GM18519 (cell line): ENCODE results near the gene NFKBIE.

Source experiments
- ATAC-seq: cut with Tn5 transposase; IDR thresholded peaks from one replicate; pipeline ENCODE4 v1.9.1; 2021; ENCODE audit warnings: mild to moderate bottlenecking, moderate library complexity; ENCODE audit not compliant: unreplicated experiment, low FRiP score

NFKBIE gene

GRCh38 chr6:44298055-44298803 is 32.9 kb upstream of the NFKBIE start:
- no peak for ATAC-seq

GRCh38 chr6:44297063-44298038 is 32.0 kb upstream of the NFKBIE start:
- ATAC-seq = no peak

- ATAC-seq = no peak
These were observed 29.8 kb upstream of the NFKBIE start for GRCh38 chr6:44294832-44295791.

GRCh38 chr6:44292661-44293365 is 27.5 kb upstream of the NFKBIE start:
- no peak for ATAC-seq

- ATAC-seq = no peak
These were observed 26.5 kb upstream of the NFKBIE start for GRCh38 chr6:44291841-44292240.

- no peak for ATAC-seq
These were observed 24.4 kb upstream of the NFKBIE start for GRCh38 chr6:44289726-44290260.

GRCh38 chr6:44286747-44287146 is 21.4 kb upstream of the NFKBIE start:
- no peak for ATAC-seq

GRCh38 chr6:44286285-44286565 is 20.9 kb upstream of the NFKBIE start:
- no peak for ATAC-seq

- ATAC-seq = no peak
These were observed 20.4 kb upstream of the NFKBIE start for GRCh38 chr6:44285552-44286284.

- no peak for ATAC-seq
These were observed 19.5 kb upstream of the NFKBIE start for GRCh38 chr6:44284867-44285266.

GRCh38 chr6:44284121-44284520 is 18.8 kb upstream of the NFKBIE start:
- ATAC-seq = no peak

- no peak for ATAC-seq
These were observed 13.7 kb upstream of the NFKBIE start for GRCh38 chr6:44278774-44279697.

- ATAC-seq = no peak
These were observed 13.0 kb upstream of the NFKBIE start for GRCh38 chr6:44278315-44278714.

GRCh38 chr6:44277763-44278162 is 12.4 kb upstream of the NFKBIE start:
- no peak for ATAC-seq

GRCh38 chr6:44276667-44277640 is 11.6 kb upstream of the NFKBIE start:
- ATAC-seq = no peak

GRCh38 chr6:44275749-44276648 is 10.6 kb upstream of the NFKBIE start:
- no peak for ATAC-seq
